ENCODE measurements around the gene UBE2D4. TPM values are rescaled to one million over a fixed set of nuclear protein-coding genes. Genes with fewer than 3 reads are reported as not detected.

UBE2D4 gene
- 4.1 and 8.9 TPM in 2 replicates for total RNA-seq

GRCh38 chr7:43925984-43926797 lies at the start of gene UBE2D4:
Gene UBE2D4 (plus strand): TSS chr7:43926436. CDS start chr7:43926533, 97 bp downstream.

DNA sequence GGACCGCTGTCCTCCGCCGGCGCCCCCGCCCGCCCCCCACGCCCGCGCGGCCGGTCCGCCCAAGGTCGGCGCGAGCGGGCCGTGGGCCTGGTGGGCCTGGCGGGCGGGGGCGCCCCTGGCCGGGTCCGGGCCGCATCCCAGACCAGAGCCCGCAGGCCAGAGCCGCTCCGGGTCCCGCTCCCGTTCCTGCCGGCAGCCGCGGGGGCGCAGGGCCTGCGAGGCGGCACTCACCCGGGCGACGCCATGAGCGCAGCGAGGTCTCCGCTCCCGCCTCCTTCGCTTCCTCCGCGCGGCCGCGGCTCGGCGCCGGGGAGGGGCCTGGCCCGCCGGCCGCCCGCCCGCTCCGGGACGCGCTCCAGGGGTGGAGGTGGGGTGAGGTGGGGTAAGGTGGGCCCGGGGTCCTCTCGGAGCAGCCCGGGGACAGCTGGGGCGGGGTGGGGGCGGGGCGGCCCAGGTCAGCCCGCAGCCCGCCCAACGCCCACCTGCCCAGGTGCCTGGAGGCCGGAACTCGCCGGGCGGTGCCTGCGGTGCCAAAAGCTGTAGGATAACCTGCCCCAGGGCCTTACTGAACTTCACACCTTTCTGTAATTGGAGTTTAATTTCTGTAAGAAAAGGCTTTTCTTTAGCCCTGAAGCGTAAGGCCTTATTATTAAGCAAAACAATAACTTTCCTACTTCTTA lies 19.8 kb upstream of the UBE2D4 start, which contains the start of gene URGCP:
Gene URGCP (minus strand): TSS at position 266 of the 680 bp plus-strand sequence. CDS start 21 bp downstream, at position 245.

DNA sequence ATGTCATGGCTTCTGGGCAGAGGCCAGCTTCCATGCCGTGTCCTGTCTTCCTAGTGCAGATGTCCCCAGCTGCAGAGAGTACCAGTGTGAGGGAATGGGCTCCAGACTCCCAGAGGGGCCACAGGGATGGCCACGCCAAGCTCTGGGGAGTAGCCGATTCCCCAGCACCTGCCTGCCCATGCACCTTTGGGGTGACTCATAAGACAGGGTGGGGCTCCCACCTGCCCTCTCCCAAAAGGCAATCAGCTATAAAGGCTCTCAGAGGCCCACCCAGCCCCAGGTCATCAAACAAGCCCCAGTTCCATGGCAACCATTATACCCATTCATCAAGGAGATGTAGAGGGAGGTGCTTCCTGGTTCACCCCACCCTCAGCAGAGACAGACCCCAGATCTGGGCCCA lies 71.3 kb downstream of the UBE2D4 start, which contains the start of gene SPDYE1:
Gene SPDYE1 (plus strand): TSS at position 366 of the 400 bp plus-strand sequence. CDS start 2,053 bp downstream, outside the sequence.

Other genes with a start within 250 kb of the UBE2D4 start
- gene COA1, start 196.9 kb upstream of the UBE2D4 start, total RNA-seq, result 31.7 and 34.8 TPM in 2 replicates
- gene BLVRA, start 167.8 kb upstream of the UBE2D4 start, total RNA-seq, result 39.0 and 47.0 TPM in 2 replicates
- gene MRPS24, start 56.9 kb upstream of the UBE2D4 start, total RNA-seq, result 97.3 and 98.0 TPM in 2 replicates
- 22.9 and 25.2 TPM in 2 replicates for gene URGCP, start 19.8 kb upstream of the UBE2D4 start, total RNA-seq
- not detected in 2 replicates for gene SPDYE1, start 71.5 kb downstream of the UBE2D4 start, total RNA-seq
- gene DBNL, start 118.3 kb downstream of the UBE2D4 start, total RNA-seq, result 114 and 122 TPM in 2 replicates
- gene PGAM2, start 139.1 kb downstream of the UBE2D4 start, total RNA-seq, result 0.14 and 0.65 TPM in 2 replicates
- gene POLM, start 156.1 kb downstream of the UBE2D4 start, total RNA-seq, result 6.0 and 10.5 TPM in 2 replicates
- gene AEBP1, start 177.9 kb downstream of the UBE2D4 start, total RNA-seq, result 15.5 and 53.1 TPM in 2 replicates
- gene POLD2, start 197.1 kb downstream of the UBE2D4 start, total RNA-seq, result 79.6 and 94.9 TPM in 2 replicates
- not detected in 2 replicates for gene MYL7, start 214.9 kb downstream of the UBE2D4 start, total RNA-seq